Prostate gland (tissue), 2 donors: ENCODE measurements around the gene HAUS1. TPM values are rescaled to one million over a fixed set of nuclear protein-coding genes. Genes with fewer than 3 reads are reported as not detected.
A peak's percentile ranks its signal among the peaks of the same experiment; 100 is the strongest.
"Not testable (repeated sequence)": the region's sequence is repeated elsewhere in the genome, so short reads cannot be mapped to it uniquely, and the experiment has no call there.

Experiments
- DNase-seq: peaks from one replicate; pipeline ENCODE4 v3.0.0-alpha.2; 2019; ENCODE audit warnings: low spot score
- H3K27ac ChIP-seq, 2 donors: fragments of 200-600 bp; sonication (generic); 2 replicates each; pipeline ENCODE4 v1.5.1; 2017 to 2019
- H3K27me3 ChIP-seq: fragments of 200-600 bp; sonication (generic); replicated peaks from 2 replicates; pipeline ENCODE4 v1.5.1; 2019; ENCODE audit not compliant: insufficient read depth
- H3K36me3 ChIP-seq, 2 donors: fragments of 200-600 bp; sonication (generic); 1 replicate in 1 of 2; 2 replicates in 1 of 2; pipeline versions ENCODE4 v1.5.1 to v1.8.1; 2017 to 2019
- H3K4me1 ChIP-seq: fragments of 200-600 bp; sonication (generic); replicated peaks from 2 replicates; pipeline ENCODE4 v1.5.1; 2019
- H3K4me3 ChIP-seq, 2 donors: fragments of 200-600 bp; sonication (generic); 2 replicates each; pipeline ENCODE4 v1.5.1; 2017 to 2019
- H3K9me3 ChIP-seq: fragments of 200-600 bp; sonication (generic); 2 replicates; pipeline ENCODE4 v1.5.1; 2017
- POLR2A ChIP-seq: fragments of 450-650 bp; IDR thresholded peaks from one replicate; pipeline ENCODE4 v1.6.1; 2016; ENCODE audit warnings: antibody characterized with exemption, mild to moderate bottlenecking
- POLR2AphosphoS5 ChIP-seq: sonication (generic); formaldehyde crosslinking; IDR thresholded peaks from one replicate; pipeline ENCODE4 v1.6.1; 2017; ENCODE audit warnings: antibody characterized with exemption
- WGBS: methylation state at CpG from one replicate; pipeline ENCODE4 v1.1.5; 2018; 5-methylcytosine and 5-hydroxymethylcytosine counted together
- intact Hi-C: fragments of 100-400 bp; cut with DNase I; formaldehyde crosslinking; loops from one replicate; pipeline ENCODE4 v1.14.2; 2022
- total RNA-seq, 2 donors: library from RNA; depleted of rRNA; stranded (reverse); fragments of >200 nt; gene quantifications; one replicate each; pipeline ENCODE4 v1.1.0, GENCODE V29; 2016
- TF ChIP-seq, protein P1 (sequence below), 4 experiments: fragments of 200-600 bp in 2 of 4; fragments of 450-650 bp in 2 of 4; sonication (generic) in 2 of 4; IDR thresholded peaks; 1 replicate in 3 of 4; 2 replicates in 1 of 4; pipeline ENCODE4 v1.5.1; 2016 to 2019; ENCODE audit warnings: antibody characterized with exemption in 4 of 4, mild to moderate bottlenecking in 2 of 4, moderate library complexity in 2 of 4

HAUS1 gene
- total RNA-seq, 2 donors from 2014 or later = 19.9 to 26.9 TPM

DNA sequence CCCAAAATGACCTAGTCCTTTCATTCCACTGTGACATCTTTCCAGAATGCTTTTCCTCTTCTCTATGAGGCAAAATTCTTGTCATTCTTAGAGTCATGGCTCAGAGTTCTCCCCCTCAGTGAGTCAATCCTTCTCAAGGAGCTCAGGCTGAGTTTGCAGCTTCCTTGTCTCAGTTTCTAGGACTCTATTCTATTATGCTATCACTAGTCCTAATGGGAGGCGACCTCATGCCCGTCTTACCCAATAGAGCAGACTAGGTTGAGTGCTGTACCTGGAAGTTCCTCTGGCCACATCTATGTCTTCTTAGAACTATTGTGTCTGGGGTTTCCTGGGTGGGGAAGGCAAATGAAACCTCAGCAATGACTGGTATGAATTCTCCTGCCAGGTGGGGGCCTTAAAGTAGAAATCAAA is 51.5 kb downstream of the HAUS1 start:
- no peak for DNase-seq
- WGBS = 87% methylated on average over 2 of the region's 2 CpGs

DNA sequence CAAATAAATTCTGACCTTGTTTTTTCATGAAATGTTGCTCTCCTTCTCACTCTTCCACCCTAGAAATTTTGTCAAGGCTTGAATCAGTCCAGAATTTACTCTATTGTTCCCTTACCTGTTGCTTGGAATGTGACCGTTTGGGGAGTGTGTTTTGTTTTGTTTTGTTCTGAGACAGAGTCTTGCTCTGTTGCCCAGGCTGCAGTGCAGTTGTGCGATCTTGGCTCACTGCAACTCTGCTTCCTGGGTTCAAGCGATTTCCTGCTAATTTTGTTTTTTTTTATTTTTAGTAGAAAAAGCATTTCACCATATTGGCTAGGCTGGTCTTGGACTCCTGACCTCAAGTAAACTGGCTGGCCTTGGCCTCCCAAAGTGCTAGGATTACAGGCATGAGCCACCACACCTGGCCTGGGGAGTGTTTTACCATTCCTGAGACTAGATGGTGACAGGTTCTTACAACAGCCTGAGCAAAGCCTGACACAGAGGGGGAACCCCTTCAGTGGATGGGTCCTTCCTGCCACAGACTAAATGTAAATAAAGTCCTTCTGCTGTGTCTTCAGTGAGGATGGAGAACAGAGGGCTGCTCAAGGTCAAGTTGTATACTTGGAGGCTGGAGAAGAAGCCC is 52.0 kb downstream of the HAUS1 start:
- intact Hi-C loops = no loop called here
- no peak for DNase-seq

More for the DNA sequence above, 51.5 kb downstream of the HAUS1 start:
- TF ChIP-seq POLR2AphosphoS5 (no peak), POLR2A (no peak)
- TF ChIP-seq, protein P1, sequence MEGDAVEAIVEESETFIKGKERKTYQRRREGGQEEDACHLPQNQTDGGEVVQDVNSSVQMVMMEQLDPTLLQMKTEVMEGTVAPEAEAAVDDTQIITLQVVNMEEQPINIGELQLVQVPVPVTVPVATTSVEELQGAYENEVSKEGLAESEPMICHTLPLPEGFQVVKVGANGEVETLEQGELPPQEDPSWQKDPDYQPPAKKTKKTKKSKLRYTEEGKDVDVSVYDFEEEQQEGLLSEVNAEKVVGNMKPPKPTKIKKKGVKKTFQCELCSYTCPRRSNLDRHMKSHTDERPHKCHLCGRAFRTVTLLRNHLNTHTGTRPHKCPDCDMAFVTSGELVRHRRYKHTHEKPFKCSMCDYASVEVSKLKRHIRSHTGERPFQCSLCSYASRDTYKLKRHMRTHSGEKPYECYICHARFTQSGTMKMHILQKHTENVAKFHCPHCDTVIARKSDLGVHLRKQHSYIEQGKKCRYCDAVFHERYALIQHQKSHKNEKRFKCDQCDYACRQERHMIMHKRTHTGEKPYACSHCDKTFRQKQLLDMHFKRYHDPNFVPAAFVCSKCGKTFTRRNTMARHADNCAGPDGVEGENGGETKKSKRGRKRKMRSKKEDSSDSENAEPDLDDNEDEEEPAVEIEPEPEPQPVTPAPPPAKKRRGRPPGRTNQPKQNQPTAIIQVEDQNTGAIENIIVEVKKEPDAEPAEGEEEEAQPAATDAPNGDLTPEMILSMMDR (IDR thresholded peaks at IDR 0.05) = no peak
- Histone ChIP-seq H3K4me3 (no peak overlapping the region), H3K27ac (no peak overlapping the region), H3K36me3 (no peaks in the 10 kb centered on the region), H3K27me3 (no peaks in the 10 kb centered on the region), H3K9me3 (no peaks in the 10 kb centered on the region), H3K4me1 (no peaks in the 10 kb centered on the region)
- intact Hi-C loops = no loop called here

DNA sequence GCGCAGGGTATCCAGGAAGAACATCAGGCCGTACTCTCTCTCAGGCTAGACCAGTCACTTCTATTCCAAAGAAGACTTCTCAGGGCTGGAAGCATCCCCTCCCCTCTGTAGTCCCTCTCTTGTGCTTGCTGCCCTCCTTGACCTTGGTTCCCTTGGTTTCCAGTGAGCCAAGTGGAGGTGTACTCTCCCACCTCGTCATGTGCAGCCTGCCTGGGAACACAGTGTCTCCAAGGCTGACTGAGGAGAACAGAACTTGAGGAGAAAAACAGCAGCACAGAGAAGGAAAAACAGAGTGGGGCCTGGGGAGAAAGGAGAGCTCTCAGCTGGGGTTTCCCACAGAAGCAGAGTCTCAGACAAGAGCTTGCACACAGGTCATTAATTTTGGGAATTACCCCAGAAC is 52.7 kb downstream of the HAUS1 start:
- DNase-seq = no peak
- WGBS = 88% methylated on average over 3 of the region's 3 CpGs
- H3K27me3 ChIP-seq = no peaks in the 10 kb centered on the region
- H3K9me3 ChIP-seq = no peaks in the 10 kb centered on the region
- intact Hi-C loops = no loop called here
- TF ChIP-seq POLR2AphosphoS5 (no peak), POLR2A (no peak)
- TF ChIP-seq, protein P1 (IDR thresholded peaks at IDR 0.05) = no peak
- no peaks in the 10 kb centered on the region for H3K36me3 ChIP-seq
- H3K27ac ChIP-seq = no peak overlapping the region
- H3K4me3 ChIP-seq = no peak overlapping the region
- H3K4me1 ChIP-seq = no peaks in the 10 kb centered on the region

More for the DNA sequence above, 52.0 kb downstream of the HAUS1 start:
- Histone ChIP-seq H3K4me3 (no peak overlapping the region), H3K27me3 (no peaks in the 10 kb centered on the region), H3K27ac (no peak overlapping the region), H3K4me1 (no peaks in the 10 kb centered on the region), H3K9me3 (no peaks in the 10 kb centered on the region), H3K36me3 (no peaks in the 10 kb centered on the region)
- TF ChIP-seq POLR2AphosphoS5 (no peak), POLR2A (no peak)
- TF ChIP-seq, protein P1 (IDR thresholded peaks at IDR 0.05) = no peak
- WGBS = 79% methylated on average over 3 of the region's 3 CpGs

DNA sequence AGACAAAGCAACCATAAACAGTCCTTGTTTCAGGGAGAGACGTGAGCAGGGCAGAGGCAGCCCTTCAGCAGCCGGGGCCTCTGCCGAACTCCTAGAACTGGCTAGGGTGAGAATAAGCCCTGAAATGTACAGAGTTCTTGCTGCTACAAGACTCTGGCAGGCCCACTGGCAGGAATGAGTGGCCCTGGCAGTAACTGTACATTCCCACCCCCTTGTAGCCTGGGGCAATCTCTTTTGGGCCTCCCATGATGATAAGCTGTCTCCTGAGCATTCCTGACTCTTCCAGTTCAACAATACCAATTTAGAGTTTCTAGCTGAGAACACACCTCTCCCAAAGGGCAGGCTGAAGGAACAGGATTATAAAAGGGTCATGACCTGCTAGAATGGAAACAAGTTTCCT is 54.3 kb downstream of the HAUS1 start:
- Histone ChIP-seq H3K4me1 (no peaks in the 10 kb centered on the region), H3K27ac (no peak overlapping the region), H3K27me3 (no peaks in the 10 kb centered on the region), H3K9me3 (no peaks in the 10 kb centered on the region), H3K36me3 (no peaks in the 10 kb centered on the region), H3K4me3 (no peak overlapping the region)
- WGBS = 35% methylated on average over 3 of the region's 3 CpGs
- TF ChIP-seq POLR2A (no peak), POLR2AphosphoS5 (no peak)
- TF ChIP-seq, protein P1 (IDR thresholded peaks at IDR 0.05) = no peak
- intact Hi-C loops = no loop called here
- peak; percentile 5 for DNase-seq

DNA sequence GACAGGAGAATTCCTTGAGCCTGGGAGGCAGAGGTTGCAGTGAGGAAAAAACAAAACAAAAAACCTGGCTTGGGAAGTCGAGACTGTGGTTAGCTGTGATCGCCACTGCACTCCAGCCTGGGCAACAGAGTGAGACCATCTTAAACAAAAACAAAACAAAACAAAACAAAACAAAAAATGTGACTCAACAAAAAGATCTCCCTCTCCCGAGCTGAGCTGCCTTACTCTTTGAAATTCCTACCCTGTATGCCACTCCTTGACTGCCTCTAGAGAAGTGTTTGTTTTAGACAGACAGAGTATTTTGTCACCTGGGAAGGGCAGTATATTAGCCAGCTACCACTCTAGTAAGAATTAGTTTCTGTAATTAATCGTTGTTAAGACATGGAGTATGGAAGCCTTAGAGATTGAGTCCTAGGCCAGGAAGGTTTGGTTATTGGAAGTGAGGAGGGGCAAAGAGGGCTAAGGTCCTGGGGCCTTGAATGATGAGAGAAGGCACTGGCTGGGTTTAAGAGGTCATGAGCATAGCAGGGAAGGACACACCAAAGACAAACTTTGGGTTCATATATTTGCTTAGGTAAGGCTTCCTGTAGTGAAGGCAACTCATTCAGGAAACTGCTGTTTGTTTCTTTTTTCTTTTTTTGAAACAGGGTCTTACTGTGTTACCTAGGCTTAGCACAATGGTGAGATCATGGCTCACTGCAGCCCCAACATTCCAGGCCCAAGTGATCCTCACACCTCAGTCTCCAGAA is 56.0 kb downstream of the HAUS1 start:
- intact Hi-C loops = no loop called here
- H3K4me3 ChIP-seq = no peak overlapping the region
- TF ChIP-seq POLR2A (no peak), POLR2AphosphoS5 (no peak)
- TF ChIP-seq, protein P1 (IDR thresholded peaks at IDR 0.05) = no peak
- no peak overlapping the region for H3K27ac ChIP-seq
- WGBS = 93% methylated on average over 4 of the region's 4 CpGs
- no peaks in the 10 kb centered on the region for H3K27me3 ChIP-seq
- no peaks in the 10 kb centered on the region for H3K9me3 ChIP-seq
- H3K4me1 ChIP-seq = no peaks in the 10 kb centered on the region
- DNase-seq = no peak
- no peaks in the 10 kb centered on the region for H3K36me3 ChIP-seq

DNA sequence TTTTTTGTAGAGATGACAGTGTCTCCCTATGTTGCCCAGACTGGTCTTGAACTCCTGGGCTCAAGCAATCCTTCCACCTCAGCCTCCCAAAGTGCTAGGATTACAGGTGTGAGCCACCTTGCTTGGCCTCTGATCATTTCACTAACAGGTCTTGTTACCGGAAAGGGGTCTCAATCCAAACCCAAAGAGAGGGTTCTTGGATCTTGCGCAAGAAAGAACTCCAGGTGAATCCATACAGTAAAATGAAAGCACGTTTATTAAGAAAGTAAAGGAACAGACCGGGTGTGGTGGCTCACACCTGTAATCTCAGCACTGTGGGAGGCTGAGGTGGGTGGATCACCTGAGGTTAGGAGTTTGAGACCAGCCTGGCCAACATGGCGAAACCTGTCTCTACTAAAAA is 56.7 kb downstream of the HAUS1 start:
- H3K27ac ChIP-seq, DNase-seq, H3K9me3 ChIP-seq, intact Hi-C loops, H3K4me1 ChIP-seq, H3K4me3 ChIP-seq, H3K27me3 ChIP-seq, H3K36me3 ChIP-seq: not testable (repeated sequence)
- 97% methylated on average over 5 of the region's 5 CpGs for WGBS
